Keratinocyte (primary cell): Measurements from ENCODE around the gene ARHGEF3.
"Not testable (repeated sequence)": the region's sequence is repeated elsewhere in the genome, so short reads cannot be mapped to it uniquely, and the experiment has no call there.

Experiments used
- CTCF ChIP-seq, 3 experiments: IDR thresholded peaks in 1 of 3; conservative IDR thresholded peaks in 1 of 3; optimal IDR thresholded peaks in 1 of 3; 2 replicates in 2 of 3; 3 replicates in 1 of 3; pipeline versions ENCODE3 to v1.5.1; 2011; ENCODE audit warnings: low read length in 3 of 3, mild to moderate bottlenecking in 3 of 3, moderate library complexity in 2 of 3, control low read depth in 1 of 3, inconsistent platforms in 1 of 3; ENCODE audit not compliant: insufficient read depth in 2 of 3; ENCODE audit errors: extremely low read depth in 1 of 3
- EZH2 ChIP-seq: IDR thresholded peaks from one replicate; pipeline ENCODE4 v1.6.1; 2012; ENCODE audit warnings: inconsistent platforms, mild to moderate bottlenecking, low read length, moderate library complexity

- not testable (repeated sequence) for TF ChIP-seq CTCF (optimal IDR thresholded peaks at IDR 0.05 in 1 of 3, IDR thresholded peaks at IDR 0.05 in 1 of 3, conservative IDR thresholded peaks at IDR 0.05 in 1 of 3; ENCODE audit: extremely low read depth in 1 of 3, insufficient read depth in 2 of 3, low read length in 3 of 3); EZH2
Observed at GRCh38 chr3:56758042-56758441, 43.7 kb downstream of the ARHGEF3 start.
